ENCODE measurements around the gene DLG3.
"Not testable (repeated sequence)": the region's sequence is repeated elsewhere in the genome, so short reads cannot be mapped to it uniquely, and the experiment has no call there.

The DLG3 gene

GRCh38 chrX:70444326-70444945 lies at the start of gene DLG3:
DLG3 (plus strand) TSS chrX:70444835; CDS start chrX:70445202, 367 bp downstream.
- no peak for TF ChIP-seq ZNF274 (IDR thresholded peaks at IDR 0.05; ENCODE audit: low read depth, low read length)
- no peak within 1 kb of the TSS for H3K4me3 ChIP-seq (ENCODE audit: low read length)

GRCh38 chrX:70398899-70399298 lies 45.7 kb upstream of the DLG3 start:
- no peak for TF ChIP-seq ZNF274 (IDR thresholded peaks at IDR 0.05; ENCODE audit: low read depth, low read length)
- no peak overlapping the region for H3K4me3 ChIP-seq (ENCODE audit: low read length)

- H3K4me3 ChIP-seq (ENCODE audit: low read length) = not testable (repeated sequence)
Measured at GRCh38 chrX:70400181-70400580, 44.5 kb upstream of the DLG3 start.

- H3K4me3 ChIP-seq (ENCODE audit: low read length) = no peak overlapping the region
- no peak for TF ChIP-seq ZNF274 (IDR thresholded peaks at IDR 0.05; ENCODE audit: low read depth, low read length)
Measured at GRCh38 chrX:70402721-70403120, 41.9 kb upstream of the DLG3 start.

- no peak for TF ChIP-seq ZNF274 (IDR thresholded peaks at IDR 0.05; ENCODE audit: low read depth, low read length)
- no peak overlapping the region for H3K4me3 ChIP-seq (ENCODE audit: low read length)
Measured at GRCh38 chrX:70405003-70405402, 39.6 kb upstream of the DLG3 start.

GRCh38 chrX:70410921-70411320 lies 33.7 kb upstream of the DLG3 start:
- TF ChIP-seq ZNF274 (IDR thresholded peaks at IDR 0.05; ENCODE audit: low read depth, low read length) = no peak
- H3K4me3 ChIP-seq (ENCODE audit: low read length) = no peak overlapping the region

- no peak for TF ChIP-seq ZNF274 (IDR thresholded peaks at IDR 0.05; ENCODE audit: low read depth, low read length)
- no peak overlapping the region for H3K4me3 ChIP-seq (ENCODE audit: low read length)
Measured at GRCh38 chrX:70411475-70411874, 33.2 kb upstream of the DLG3 start.

- no peak for TF ChIP-seq ZNF274 (IDR thresholded peaks at IDR 0.05; ENCODE audit: low read depth, low read length)
- no peak overlapping the region for H3K4me3 ChIP-seq (ENCODE audit: low read length)
Measured at GRCh38 chrX:70421618-70422017, 23.0 kb upstream of the DLG3 start.

GRCh38 chrX:70422851-70423341 lies 21.7 kb upstream of the DLG3 start, which contains the start of gene GDPD2:
GDPD2 (plus strand) TSS chrX:70423314; CDS start chrX:70424985, 1,671 bp downstream.
- no peak for TF ChIP-seq ZNF274 (IDR thresholded peaks at IDR 0.05; ENCODE audit: low read depth, low read length)
- H3K4me3 ChIP-seq (ENCODE audit: low read length) = no peak within 1 kb of the TSS

- no peak for TF ChIP-seq ZNF274 (IDR thresholded peaks at IDR 0.05; ENCODE audit: low read depth, low read length)
- no peak overlapping the region for H3K4me3 ChIP-seq (ENCODE audit: low read length)
Measured at GRCh38 chrX:70423936-70424675, 20.5 kb upstream of the DLG3 start.

GRCh38 chrX:70424801-70425200 lies 19.8 kb upstream of the DLG3 start:
- H3K4me3 ChIP-seq (ENCODE audit: low read length) = no peak overlapping the region

GRCh38 chrX:70426286-70427278 lies 18.1 kb upstream of the DLG3 start:
- no peak for TF ChIP-seq ZNF274 (IDR thresholded peaks at IDR 0.05; ENCODE audit: low read depth, low read length)
- H3K4me3 ChIP-seq (ENCODE audit: low read length) = no peak overlapping the region

More at GRCh38 chrX:70424801-70425200, 19.8 kb upstream of the DLG3 start:
- TF ChIP-seq ZNF274 (IDR thresholded peaks at IDR 0.05; ENCODE audit: low read depth, low read length) = no peak

- no peak overlapping the region for H3K4me3 ChIP-seq (ENCODE audit: low read length)
- TF ChIP-seq ZNF274 (IDR thresholded peaks at IDR 0.05; ENCODE audit: low read depth, low read length) = no peak
Measured at GRCh38 chrX:70427365-70427764, 17.3 kb upstream of the DLG3 start.

GRCh38 chrX:70429759-70430158 lies 14.9 kb upstream of the DLG3 start:
- TF ChIP-seq ZNF274 (IDR thresholded peaks at IDR 0.05; ENCODE audit: low read depth, low read length) = no peak
- H3K4me3 ChIP-seq (ENCODE audit: low read length) = no peak overlapping the region
